Measurements from ENCODE around the gene RUNDC1.

The RUNDC1 gene

GRCh38 chr17:42985225-42985624 lies 4.9 kb downstream of the RUNDC1 start:
- H3K9me2 ChIP-seq (replicated peaks; ENCODE audit: insufficient read depth, low read length), result no peaks in the 10 kb centered on the region
- H3K9ac ChIP-seq (ENCODE audit: low read length), result no peak overlapping the region
- H3K79me2 ChIP-seq (ENCODE audit: insufficient read depth, low read length), result peaks cover 16% of the 10 kb centered on the region; the same call in 1 of the 2 replicates
- no peak overlapping the region for H3K4me3 ChIP-seq (ENCODE audit: insufficient read depth, low read length, poor library complexity, severe bottlenecking)
- peak overlapping the region; percentile 23 for H3K4me2 ChIP-seq (ENCODE audit: low read depth, low read length, poor library complexity, severe bottlenecking)
- H3K36me3 ChIP-seq (ENCODE audit: low read length), result peaks cover 2% of the 10 kb centered on the region; the same call in 1 of the 2 replicates
- no peaks in the 10 kb centered on the region for H4K20me1 ChIP-seq (ENCODE audit: low read depth, low read length)
- peak overlapping the region; percentile 20; the same call in 1 of the 2 replicates for H3K27ac ChIP-seq (ENCODE audit: low read depth, low read length)
- H3K9me3 ChIP-seq (ENCODE audit: insufficient read depth, low read length), result no peaks in the 10 kb centered on the region
- H2AFZ ChIP-seq (ENCODE audit: low read depth, low read length, severe bottlenecking), result no peak overlapping the region
- no peaks in the 10 kb centered on the region for H3K27me3 ChIP-seq (ENCODE audit: low read length)
- TF ChIP-seq EZH2phosphoT487 (conservative IDR thresholded peaks at IDR 0.05; ENCODE audit: low read length), result no peak
- no peak for TF ChIP-seq CTCF (IDR thresholded peaks at IDR 0.05; ENCODE audit: insufficient read depth, low read length, poor library complexity, severe bottlenecking)
- peaks cover 6% of the 10 kb centered on the region; the same call in 1 of the 2 replicates for H3F3A ChIP-seq (ENCODE audit: insufficient read depth)

- no peaks in the 10 kb centered on the region for H3K9me3 ChIP-seq (ENCODE audit: insufficient read depth, low read length)
- H3K27me3 ChIP-seq (ENCODE audit: low read length), result no peaks in the 10 kb centered on the region
- H3F3A ChIP-seq (ENCODE audit: insufficient read depth), result no peaks in the 10 kb centered on the region
- no peaks in the 10 kb centered on the region for H3K9me2 ChIP-seq (replicated peaks; ENCODE audit: insufficient read depth, low read length)
- no peak overlapping the region for H3K9ac ChIP-seq (ENCODE audit: low read length)
- TF ChIP-seq CTCF (IDR thresholded peaks at IDR 0.05; ENCODE audit: insufficient read depth, low read length, poor library complexity, severe bottlenecking), result no peak
- TF ChIP-seq EZH2phosphoT487 (conservative IDR thresholded peaks at IDR 0.05; ENCODE audit: low read length), result no peak
- peaks cover 2% of the 10 kb centered on the region; the same call in 1 of the 2 replicates for H3K36me3 ChIP-seq (ENCODE audit: low read length)
- no peak overlapping the region for H3K4me3 ChIP-seq (ENCODE audit: insufficient read depth, low read length, poor library complexity, severe bottlenecking)
- H3K79me2 ChIP-seq (ENCODE audit: insufficient read depth, low read length), result 0 out of 2 replicates have a peak, but pooled peaks cover 4% of the 10 kb centered on the region
- no peak overlapping the region for H2AFZ ChIP-seq (ENCODE audit: low read depth, low read length, severe bottlenecking)
- H3K4me2 ChIP-seq (ENCODE audit: low read depth, low read length, poor library complexity, severe bottlenecking), result no peak overlapping the region
- no peak overlapping the region for H3K27ac ChIP-seq (ENCODE audit: low read depth, low read length)
- no peaks in the 10 kb centered on the region for H4K20me1 ChIP-seq (ENCODE audit: low read depth, low read length)
These were observed 8.8 kb downstream of the RUNDC1 start for GRCh38 chr17:42989141-42989540.

GRCh38 chr17:42989726-42990652 lies 9.6 kb downstream of the RUNDC1 start:
- Histone ChIP-seq H3K4me3 (ENCODE audit: insufficient read depth, low read length, poor library complexity, severe bottlenecking) (no peak overlapping the region), H3K36me3 (ENCODE audit: low read length) (peaks cover 2% of the 10 kb centered on the region; the same call in 1 of the 2 replicates), H3K27ac (ENCODE audit: low read depth, low read length) (no peak overlapping the region), H3K79me2 (ENCODE audit: insufficient read depth, low read length) (no peaks in the 10 kb centered on the region), H2AFZ (ENCODE audit: low read depth, low read length, severe bottlenecking) (no peak overlapping the region), H3K27me3 (ENCODE audit: low read length) (no peaks in the 10 kb centered on the region), H3K9ac (ENCODE audit: low read length) (no peak overlapping the region), H3K4me2 (ENCODE audit: low read depth, low read length, poor library complexity, severe bottlenecking) (no peak overlapping the region), H3K9me3 (ENCODE audit: insufficient read depth, low read length) (no peaks in the 10 kb centered on the region), H3K9me2 (replicated peaks; ENCODE audit: insufficient read depth, low read length) (no peaks in the 10 kb centered on the region), H3F3A (ENCODE audit: insufficient read depth) (peaks cover 5% of the 10 kb centered on the region; the same call in 1 of the 2 replicates), H4K20me1 (ENCODE audit: low read depth, low read length) (no peaks in the 10 kb centered on the region)
- TF ChIP-seq CTCF (IDR thresholded peaks at IDR 0.05; ENCODE audit: insufficient read depth, low read length, poor library complexity, severe bottlenecking) (no peak), EZH2phosphoT487 (conservative IDR thresholded peaks at IDR 0.05; ENCODE audit: low read length) (no peak)

Data from SU-DHL-6 (cell line).